ENCODE results near the gene ADARB2.

The ADARB2 gene

DNA sequence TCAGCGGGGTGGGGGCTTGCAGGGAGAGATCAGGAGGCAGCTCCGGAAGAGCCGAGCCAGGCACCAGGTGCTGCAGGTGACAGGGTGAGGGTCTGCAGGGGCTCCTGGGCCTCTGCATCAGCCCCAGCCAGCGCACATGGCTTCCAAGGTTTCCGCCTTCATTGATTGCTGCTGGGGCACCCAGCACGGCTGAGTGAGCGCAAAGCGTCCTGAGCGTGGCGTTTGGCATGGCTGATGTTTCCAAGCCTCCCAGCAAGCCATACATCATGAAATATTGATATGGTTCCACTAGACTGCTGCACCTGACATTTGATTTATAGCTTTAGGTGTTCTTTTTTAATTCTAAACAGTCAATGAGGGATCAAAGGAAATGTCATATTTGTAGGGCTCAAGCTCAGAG is 422.1 kb downstream of the ADARB2 start:
- Histone ChIP-seq H3K9me3 (no peaks in the 10 kb centered on the region), H3K27me3 (peaks cover 22% of the 10 kb centered on the region), H3K4me1 (ENCODE audit: control insufficient read depth in 1 of 2, insufficient read depth in 1 of 2, low read depth in 1 of 2, low read length in 1 of 2) (no peaks in the 10 kb centered on the region), H3K27ac (no peak overlapping the region), H3K4me3 (ENCODE audit: low read depth in 1 of 2, low read length in 1 of 2) (no peak overlapping the region), H3K36me3 (no peaks in the 10 kb centered on the region)
- TF ChIP-seq, protein P1, sequence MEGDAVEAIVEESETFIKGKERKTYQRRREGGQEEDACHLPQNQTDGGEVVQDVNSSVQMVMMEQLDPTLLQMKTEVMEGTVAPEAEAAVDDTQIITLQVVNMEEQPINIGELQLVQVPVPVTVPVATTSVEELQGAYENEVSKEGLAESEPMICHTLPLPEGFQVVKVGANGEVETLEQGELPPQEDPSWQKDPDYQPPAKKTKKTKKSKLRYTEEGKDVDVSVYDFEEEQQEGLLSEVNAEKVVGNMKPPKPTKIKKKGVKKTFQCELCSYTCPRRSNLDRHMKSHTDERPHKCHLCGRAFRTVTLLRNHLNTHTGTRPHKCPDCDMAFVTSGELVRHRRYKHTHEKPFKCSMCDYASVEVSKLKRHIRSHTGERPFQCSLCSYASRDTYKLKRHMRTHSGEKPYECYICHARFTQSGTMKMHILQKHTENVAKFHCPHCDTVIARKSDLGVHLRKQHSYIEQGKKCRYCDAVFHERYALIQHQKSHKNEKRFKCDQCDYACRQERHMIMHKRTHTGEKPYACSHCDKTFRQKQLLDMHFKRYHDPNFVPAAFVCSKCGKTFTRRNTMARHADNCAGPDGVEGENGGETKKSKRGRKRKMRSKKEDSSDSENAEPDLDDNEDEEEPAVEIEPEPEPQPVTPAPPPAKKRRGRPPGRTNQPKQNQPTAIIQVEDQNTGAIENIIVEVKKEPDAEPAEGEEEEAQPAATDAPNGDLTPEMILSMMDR (IDR thresholded peaks at IDR 0.05) = no peak

DNA sequence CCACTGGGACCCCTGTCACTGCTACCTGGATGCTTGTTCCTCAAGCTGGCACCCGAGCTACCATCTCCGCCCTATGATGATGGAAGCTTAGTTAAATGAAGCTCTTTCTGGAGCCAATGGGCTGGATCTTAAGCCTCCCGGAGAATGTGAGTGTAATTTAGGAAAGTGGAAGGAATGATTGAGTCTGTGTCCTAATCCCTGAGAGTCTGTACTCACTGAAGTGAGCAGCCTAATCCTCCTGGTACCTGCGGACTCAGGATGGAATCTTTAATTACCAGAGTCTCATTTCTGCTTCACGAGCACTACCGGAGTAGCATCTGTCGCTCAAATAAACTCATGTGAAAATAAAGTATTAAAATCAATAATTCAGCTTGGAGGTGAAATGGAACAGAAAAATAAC is 425.6 kb downstream of the ADARB2 start:
- H3K27ac ChIP-seq = no peak overlapping the region
- H3K36me3 ChIP-seq = no peaks in the 10 kb centered on the region
- TF ChIP-seq, protein P1 (IDR thresholded peaks at IDR 0.05) = no peak
- H3K4me3 ChIP-seq (ENCODE audit: low read depth in 1 of 2, low read length in 1 of 2) = no peak overlapping the region
- peaks cover 8% of the 10 kb centered on the region for H3K27me3 ChIP-seq
- no peaks in the 10 kb centered on the region for H3K4me1 ChIP-seq (ENCODE audit: control insufficient read depth in 1 of 2, insufficient read depth in 1 of 2, low read depth in 1 of 2, low read length in 1 of 2)
- H3K9me3 ChIP-seq = no peaks in the 10 kb centered on the region

DNA sequence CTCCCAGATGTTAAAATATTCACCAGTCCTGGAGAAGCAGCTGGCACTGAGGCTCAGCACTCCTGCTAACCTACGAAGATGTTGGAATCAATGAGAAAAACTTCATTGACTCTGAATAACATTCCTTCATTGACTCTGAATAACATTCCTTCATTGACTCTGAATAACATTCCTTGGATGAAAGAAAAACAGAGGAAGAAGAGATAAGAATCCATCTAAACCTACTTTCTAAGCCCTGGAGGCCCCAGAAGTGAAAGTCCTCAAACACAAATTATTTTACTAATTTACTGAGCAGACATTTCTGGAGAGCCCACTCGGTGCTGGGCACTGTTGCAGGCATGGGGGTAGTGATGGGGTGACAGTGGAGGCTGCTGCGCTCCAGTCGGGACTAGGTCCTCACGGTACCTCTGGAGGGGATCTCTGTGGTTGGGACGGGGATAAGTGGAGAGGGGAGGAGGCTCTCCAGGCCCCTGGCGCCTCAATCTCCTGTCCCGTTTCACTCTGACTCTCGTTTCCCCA is 427.0 kb downstream of the ADARB2 start:
- Histone ChIP-seq H3K4me1 (ENCODE audit: control insufficient read depth in 1 of 2, insufficient read depth in 1 of 2, low read depth in 1 of 2, low read length in 1 of 2) (no peaks in the 10 kb centered on the region), H3K36me3 (no peaks in the 10 kb centered on the region), H3K9me3 (no peaks in the 10 kb centered on the region), H3K4me3 (ENCODE audit: low read depth in 1 of 2, low read length in 1 of 2) (no peak overlapping the region), H3K27ac (no peak overlapping the region), H3K27me3 (no peaks in the 10 kb centered on the region)
- TF ChIP-seq, protein P1 (IDR thresholded peaks at IDR 0.05) = no peak

DNA sequence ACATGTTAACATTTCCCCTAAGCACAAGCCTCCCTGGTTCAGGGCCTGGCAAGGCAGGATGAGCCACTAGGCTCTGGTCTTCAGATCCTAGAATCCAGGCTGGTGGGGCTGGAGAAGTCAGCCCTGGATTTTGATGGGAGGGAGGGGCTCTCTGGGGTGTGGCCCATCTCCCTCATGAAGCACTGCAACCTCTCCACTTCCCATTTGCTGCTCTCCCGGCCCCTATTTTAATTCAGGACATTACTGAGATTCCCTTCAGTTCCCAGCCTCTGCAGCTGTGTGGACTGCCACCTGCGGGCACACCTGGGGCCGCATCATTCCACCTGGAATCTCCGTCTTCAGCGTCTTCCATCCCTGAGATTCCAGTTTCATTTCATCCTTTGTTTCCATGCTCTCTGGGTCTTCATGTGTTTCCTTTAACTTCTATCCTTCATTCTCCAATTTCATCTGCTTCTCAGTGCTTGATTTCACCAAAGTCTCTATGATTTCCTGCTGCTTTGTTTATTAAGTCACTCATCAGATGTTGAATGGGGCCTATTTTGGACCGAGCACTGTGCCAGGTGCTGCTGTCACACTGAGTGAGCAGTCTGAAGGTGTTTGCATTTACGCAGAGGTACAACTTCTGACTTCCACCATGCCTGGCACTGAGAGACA is 427.6 kb downstream of the ADARB2 start:
- H3K36me3 ChIP-seq = no peaks in the 10 kb centered on the region
- H3K4me1 ChIP-seq (ENCODE audit: control insufficient read depth in 1 of 2, insufficient read depth in 1 of 2, low read depth in 1 of 2, low read length in 1 of 2) = no peaks in the 10 kb centered on the region
- no peak overlapping the region for H3K4me3 ChIP-seq (ENCODE audit: low read depth in 1 of 2, low read length in 1 of 2)
- no peak overlapping the region for H3K27ac ChIP-seq
- no peaks in the 10 kb centered on the region for H3K27me3 ChIP-seq
- TF ChIP-seq, protein P1 (IDR thresholded peaks at IDR 0.05) = no peak
- H3K9me3 ChIP-seq = no peaks in the 10 kb centered on the region

DNA sequence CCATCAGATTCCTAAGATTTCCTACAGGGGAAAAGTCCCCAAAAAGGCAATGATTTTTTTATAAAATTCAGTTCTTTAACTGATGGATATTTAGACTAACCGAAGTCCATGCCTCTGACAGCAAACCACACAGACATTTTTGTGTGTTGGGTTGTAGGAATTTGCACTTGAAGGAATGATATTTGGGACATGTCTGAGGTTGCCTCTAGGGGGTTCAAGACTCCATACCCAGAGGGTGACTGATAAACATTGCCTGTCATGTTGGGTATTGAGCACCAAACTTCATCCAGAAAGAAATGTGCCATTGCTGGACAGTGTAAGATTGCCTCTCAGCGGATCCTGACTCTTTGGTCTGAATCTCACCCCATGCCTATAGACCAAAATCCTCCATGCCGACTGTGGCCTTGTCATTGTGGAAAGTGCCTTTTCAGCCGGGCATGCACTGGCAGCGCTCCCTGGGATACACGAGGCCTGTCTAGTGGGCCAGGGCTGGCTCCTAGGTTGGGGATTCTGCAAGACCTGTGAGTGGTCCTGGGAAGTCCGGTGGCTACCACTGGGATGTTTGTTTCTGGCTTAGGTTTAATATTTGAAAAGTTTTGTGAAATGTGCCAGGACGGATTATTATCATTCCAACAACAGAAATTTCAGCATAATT is 428.2 kb downstream of the ADARB2 start:
- Histone ChIP-seq H3K9me3 (no peaks in the 10 kb centered on the region), H3K36me3 (no peaks in the 10 kb centered on the region)

More for the DNA sequence above, 428.2 kb downstream of the ADARB2 start:
- H3K4me1 ChIP-seq (ENCODE audit: control insufficient read depth in 1 of 2, insufficient read depth in 1 of 2, low read depth in 1 of 2, low read length in 1 of 2) = no peaks in the 10 kb centered on the region
- no peak overlapping the region for H3K27ac ChIP-seq
- TF ChIP-seq, protein P1 (IDR thresholded peaks at IDR 0.05) = no peak
- H3K4me3 ChIP-seq (ENCODE audit: low read depth in 1 of 2, low read length in 1 of 2) = no peak overlapping the region
- no peaks in the 10 kb centered on the region for H3K27me3 ChIP-seq
